IMR-90 (cell line): Measurements from ENCODE around the gene ZNF80. TPM values are rescaled to one million over a fixed set of nuclear protein-coding genes. Genes with fewer than 3 reads are reported as not detected.

Experiments used
- ATAC-seq: fragments of 200-7000 bp; cut with Tn5 transposase; 2 replicates; pipeline ENCODE4 v1.9.1; 2020; ENCODE audit warnings: low read depth, mild to moderate bottlenecking, moderate library complexity
- BruUV-seq: library from RNA; stranded (reverse); fragments of 400-500 nt; replicated peaks from 2 replicates; lab custom pipeline; 2021; lab: Mats Ljungman, UMichigan
- CTCF ChIA-PET: fragments of 300-600 bp; formaldehyde crosslinking; extraction: SDS; loops from one replicate; lab custom pipeline; 2021; ENCODE audit warnings: antibody characterized with exemption; lab: Yijun Ruan, JAX
- POLR2A ChIA-PET: fragments of 300-600 bp; sonication (Branson Sonifier 250); formaldehyde crosslinking; loops from one replicate; lab custom pipeline; 2022; ENCODE audit warnings: antibody characterized with exemption; ENCODE audit not compliant: unreplicated experiment; lab: Charles Lee
- DNase-seq: peaks from one replicate; pipeline ENCODE4 v3.0.0; 2013
- H2AFZ ChIP-seq: replicated peaks from 2 replicates; pipeline ENCODE3; 2013; ENCODE audit warnings: low read length, mild to moderate bottlenecking; ENCODE audit not compliant: poor library complexity
- H2AK5ac ChIP-seq: 2 replicates; pipeline ENCODE4 v1.6.1; 2013; ENCODE audit warnings: low read depth, low read length, inconsistent platforms
- H2AK9ac ChIP-seq: replicated peaks from 2 replicates; pipeline ENCODE3; 2013; ENCODE audit warnings: mild to moderate bottlenecking, low read depth, low read length, moderate library complexity; ENCODE audit not compliant: poor library complexity
- H2BK120ac ChIP-seq: 2 replicates; pipeline ENCODE4 v1.6.1; 2013; ENCODE audit warnings: low read depth, low read length, inconsistent platforms
- H2BK15ac ChIP-seq: 3 replicates; pipeline ENCODE4 v1.6.1; 2013; ENCODE audit warnings: low read depth, low read length, inconsistent platforms
- H2BK20ac ChIP-seq: 2 replicates; pipeline ENCODE4 v1.6.1; 2013; ENCODE audit warnings: low read depth, mild to moderate bottlenecking, inconsistent platforms, low read length, moderate library complexity
- H2BK5ac ChIP-seq: 2 replicates; pipeline ENCODE4 v1.6.1; 2013; ENCODE audit warnings: mild to moderate bottlenecking, low read depth, low read length, inconsistent platforms; ENCODE audit not compliant: poor library complexity, severe bottlenecking
- H3K14ac ChIP-seq: replicated peaks from 2 replicates; pipeline ENCODE4 v1.6.1; 2013; ENCODE audit warnings: low read depth, low read length, inconsistent platforms
- H3K18ac ChIP-seq: 2 replicates; pipeline ENCODE4 v1.6.1; 2013; ENCODE audit warnings: low read depth, low read length, control low read depth
- H3K23ac ChIP-seq: 2 replicates; pipeline ENCODE4 v1.6.1; 2013; ENCODE audit warnings: low read depth, low read length, inconsistent platforms
- H3K27ac ChIP-seq: 2 replicates; pipeline ENCODE4 v1.5.1; 2013; ENCODE audit warnings: mild to moderate bottlenecking, control low read depth, low read length; ENCODE audit not compliant: insufficient read depth
- H3K27me3 ChIP-seq: 2 replicates; pipeline ENCODE4 v1.6.1; 2013; ENCODE audit warnings: low read length; ENCODE audit not compliant: control insufficient read depth, insufficient read depth
- H3K36me3 ChIP-seq: 2 replicates; pipeline ENCODE4 v1.6.1; 2013; ENCODE audit warnings: low read length, mixed read lengths; ENCODE audit not compliant: control insufficient read depth, insufficient read depth
- H3K4ac ChIP-seq: 2 replicates; pipeline ENCODE4 v1.6.1; 2013; ENCODE audit warnings: low read depth, low read length, inconsistent platforms
- H3K4me1 ChIP-seq: 2 replicates; pipeline ENCODE4 v1.6.1; 2013; ENCODE audit warnings: low read length, mixed read lengths; ENCODE audit not compliant: control insufficient read depth, insufficient read depth
- H3K4me2 ChIP-seq: 2 replicates; pipeline ENCODE4 v1.6.1; 2013; ENCODE audit warnings: low read depth, mild to moderate bottlenecking, control low read depth, low read length, moderate library complexity
- H3K4me3 ChIP-seq: 2 replicates; pipeline ENCODE4 v1.5.1; 2013; ENCODE audit warnings: low read depth, mild to moderate bottlenecking, control low read depth, low read length, moderate library complexity; ENCODE audit not compliant: insufficient read depth
- H3K56ac ChIP-seq: 2 replicates; pipeline ENCODE4 v1.6.1; 2013; ENCODE audit warnings: low read length, inconsistent platforms; ENCODE audit not compliant: insufficient read depth; ENCODE audit errors: extremely low read depth
- H3K79me1 ChIP-seq, 2 experiments: 2 replicates each; pipeline ENCODE4 v1.6.1; 2013; ENCODE audit warnings: low read length in 2 of 2, inconsistent platforms in 1 of 2, low read depth in 1 of 2
- H3K9ac ChIP-seq: 2 replicates; pipeline ENCODE4 v1.6.1; 2013; ENCODE audit warnings: low read depth, low read length, control low read depth
- H3K9me1 ChIP-seq: 2 replicates; pipeline ENCODE4 v1.6.1; 2013; ENCODE audit warnings: low read length, inconsistent platforms; ENCODE audit not compliant: insufficient read depth
- H3K9me3 ChIP-seq: 2 replicates; pipeline ENCODE4 v1.6.1; 2013; ENCODE audit warnings: low read length; ENCODE audit not compliant: control insufficient read depth, insufficient read depth
- H4K20me1 ChIP-seq: 2 replicates; pipeline ENCODE4 v1.6.1; 2013; ENCODE audit warnings: low read length, inconsistent platforms; ENCODE audit not compliant: insufficient read depth
- H4K5ac ChIP-seq: 2 replicates; pipeline ENCODE4 v1.6.1; 2013; ENCODE audit warnings: mild to moderate bottlenecking, low read depth, low read length, control low read depth
- H4K8ac ChIP-seq, 2 experiments: 2 replicates each; pipeline ENCODE4 v1.6.1; 2013; ENCODE audit warnings: low read depth in 2 of 2, low read length in 2 of 2, control low read depth in 1 of 2, inconsistent platforms in 1 of 2
- H4K91ac ChIP-seq: 2 replicates; pipeline ENCODE4 v1.6.1; 2013; ENCODE audit warnings: low read depth, low read length, inconsistent platforms; ENCODE audit not compliant: insufficient read depth
- BHLHE40 ChIP-seq: fragments of 150-350 bp; IDR thresholded peaks from 2 replicates; pipeline ENCODE4 v1.6.1; 2016; ENCODE audit warnings: mild to moderate bottlenecking, low read depth, low read length
- CEBPB ChIP-seq: IDR thresholded peaks from 2 replicates; pipeline ENCODE4 v1.6.1; 2012; ENCODE audit warnings: low read depth, low read length, improper control_type of control experiment
- CHD1 ChIP-seq: IDR thresholded peaks from 2 replicates; pipeline ENCODE4 v1.6.1; 2012; ENCODE audit warnings: low read depth, low read length, improper control_type of control experiment
- ELK1 ChIP-seq: fragments of 150-350 bp; IDR thresholded peaks from 2 replicates; pipeline ENCODE4 v1.6.1; 2016; ENCODE audit warnings: low read depth, mild to moderate bottlenecking, low read length, moderate library complexity, borderline replicate concordance
- FOS ChIP-seq: fragments of 150-350 bp; IDR thresholded peaks from 2 replicates; pipeline ENCODE4 v1.6.1; 2016; ENCODE audit warnings: low read depth, low read length
- MAFK ChIP-seq: IDR thresholded peaks from 2 replicates; pipeline ENCODE4 v1.6.1; 2012; ENCODE audit warnings: low read depth, low read length, improper control_type of control experiment
- MAZ ChIP-seq: IDR thresholded peaks from 2 replicates; pipeline ENCODE4 v1.6.1; 2012; ENCODE audit warnings: low read depth, mild to moderate bottlenecking, low read length, improper control_type of control experiment, moderate library complexity, borderline replicate concordance
- MXI1 ChIP-seq: IDR thresholded peaks from 2 replicates; pipeline ENCODE4 v1.6.1; 2012; ENCODE audit warnings: low read depth, mild to moderate bottlenecking, low read length, moderate library complexity, borderline replicate concordance
- NFE2L2 ChIP-seq: fragments of 150-350 bp; IDR thresholded peaks from 2 replicates; pipeline ENCODE4 v1.6.1; 2016; ENCODE audit warnings: low read depth, mild to moderate bottlenecking, low read length
- POLR2A ChIP-seq: IDR thresholded peaks from 2 replicates; pipeline ENCODE4 v1.6.1; 2012; ENCODE audit warnings: mild to moderate bottlenecking, low read depth, low read length
- RAD21 ChIP-seq: IDR thresholded peaks from 2 replicates; pipeline ENCODE4 v1.6.1; 2012; ENCODE audit warnings: low read length, improper control_type of control experiment
- RCOR1 ChIP-seq: IDR thresholded peaks from 2 replicates; pipeline ENCODE4 v1.6.1; 2012; ENCODE audit warnings: mild to moderate bottlenecking, low read length, improper control_type of control experiment; ENCODE audit not compliant: insufficient replicate concordance
- RFX5 ChIP-seq: IDR thresholded peaks from 2 replicates; pipeline ENCODE4 v1.8.0; 2012; ENCODE audit warnings: low read depth, mild to moderate bottlenecking, low read length, moderate library complexity
- SMC3 ChIP-seq: fragments of 150-350 bp; IDR thresholded peaks from 2 replicates; pipeline ENCODE4 v1.6.1; 2016; ENCODE audit warnings: low read depth, mild to moderate bottlenecking, antibody characterized with exemption, low read length, moderate library complexity
- WGBS, 2 experiments: methylation state at CpG; one replicate each; pipeline versions ENCODE4 v1.1.5 to v1.1.7; 2013; ENCODE audit warnings: missing lambda C conversion rate in 2 of 2; ENCODE audit not compliant: insufficient read length in 1 of 2; ENCODE audit errors: extremely low coverage in 2 of 2; 5-methylcytosine and 5-hydroxymethylcytosine counted together
- dilution Hi-C: fragments of 300-500 bp; cut with HindIII; formaldehyde crosslinking; loops from one replicate; pipeline ENCODE4 v1.14.3; 2018; ENCODE audit warnings: low sequenced_read_pairs; ENCODE audit not compliant: unreplicated experiment
- in situ Hi-C: fragments of 300-500 bp; cut with MboI; formaldehyde crosslinking; loops from 3 replicates; pipeline ENCODE4 v1.14.3; 2019; ENCODE audit warnings: low sequenced_read_pairs, inconsistent platforms, mixed read lengths
- intact Hi-C: fragments of 100-400 bp; cut with micrococcal nuclease; formaldehyde crosslinking; loops from 2 replicates; pipeline ENCODE4 v1.10.0; 2022
- polyA plus RNA-seq, 3 experiments: library from polyadenylated mRNA; depleted of rRNA; stranded (reverse); fragments of >200 nt; gene quantifications; 2 replicates each; pipeline ENCODE4 v1.2.3, GENCODE V29; 2012; ENCODE audit warnings: low replicate concordance in 1 of 3
- total RNA-seq: library from RNA; depleted of rRNA; stranded (reverse); fragments of >200 nt; gene quantifications from 2 replicates; pipeline ENCODE4 v1.2.3, GENCODE V29; 2012
- TF ChIP-seq, protein P1 (sequence below): fragments of 150-350 bp; IDR thresholded peaks from 2 replicates; pipeline ENCODE4 v1.6.1; 2017; ENCODE audit warnings: mild to moderate bottlenecking, antibody characterized with exemption, low read length, low read depth
- TF ChIP-seq, protein P2 (sequence below): conservative IDR thresholded peaks from 2 replicates; pipeline ENCODE4 v1.5.1; 2012; ENCODE audit warnings: mild to moderate bottlenecking, low read depth, low read length, improper control_type of control experiment

The ZNF80 gene
- total and polyA plus RNA-seq, 2 of the 4 experiments (the other 2 are of a cell fraction): not detected

DNA sequence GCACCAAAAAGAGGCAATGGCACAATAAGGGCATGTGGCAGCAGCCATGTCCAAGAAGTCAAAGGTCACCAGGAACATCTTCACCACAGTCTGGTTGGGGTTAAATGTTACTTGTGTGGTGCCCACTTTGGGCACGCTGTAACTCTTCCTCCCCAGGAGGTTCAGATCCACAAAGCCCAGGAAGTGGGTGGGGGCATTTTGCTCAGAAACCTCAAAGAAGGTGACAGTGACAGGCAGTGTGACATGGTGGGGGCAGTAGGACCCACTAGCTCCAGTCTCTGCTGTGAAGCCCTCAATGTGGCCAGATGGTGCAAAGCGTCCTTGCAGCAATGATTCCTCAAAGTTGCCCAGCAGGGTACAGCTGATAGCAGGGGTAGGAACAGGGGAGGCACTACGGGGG is 5.8 kb downstream of the ZNF80 start:
- ChIA-PET POLR2A (no interaction called here), CTCF (no interaction called here)
- Histone ChIP-seq H3K9ac (no peak overlapping the region), H2AFZ (no peak overlapping the region), H2BK5ac (no peak overlapping the region), H2BK20ac (no peak overlapping the region), H3K18ac (no peak overlapping the region), H3K4me1 (no peaks in the 10 kb centered on the region), H2AK9ac (no peak overlapping the region), H2BK120ac (no peak overlapping the region), H2BK15ac (no peak overlapping the region), H3K4me2 (no peak overlapping the region), H3K14ac (no peak overlapping the region), H3K79me1 (no peaks in the 10 kb centered on the region), H3K4ac (no peak overlapping the region), H3K36me3 (no peaks in the 10 kb centered on the region), H2AK5ac (no peak overlapping the region), H3K27me3 (peaks cover 10% of the 10 kb centered on the region), H3K9me3 (no peaks in the 10 kb centered on the region), H3K56ac (no peak overlapping the region), H4K5ac (no peak overlapping the region), H4K91ac (no peak overlapping the region), H3K9me1 (no peaks in the 10 kb centered on the region), H4K8ac (no peak overlapping the region), H3K27ac (no peak overlapping the region), H4K20me1 (no peaks in the 10 kb centered on the region), H3K4me3 (no peak overlapping the region), H3K23ac (no peak overlapping the region)
- intact Hi-C loops: no loop called here
- ATAC-seq (no peak), DNase-seq (no peak)
- no peak for TF ChIP-seq ELK1
- no peak for TF ChIP-seq RCOR1
- no peak for TF ChIP-seq MXI1
- no peak for TF ChIP-seq MAFK
- TF ChIP-seq CEBPB: no peak
- TF ChIP-seq BHLHE40: no peak
- no peak for TF ChIP-seq POLR2A
- TF ChIP-seq MAZ: no peak
- no peak for TF ChIP-seq SMC3
- TF ChIP-seq, protein P1, sequence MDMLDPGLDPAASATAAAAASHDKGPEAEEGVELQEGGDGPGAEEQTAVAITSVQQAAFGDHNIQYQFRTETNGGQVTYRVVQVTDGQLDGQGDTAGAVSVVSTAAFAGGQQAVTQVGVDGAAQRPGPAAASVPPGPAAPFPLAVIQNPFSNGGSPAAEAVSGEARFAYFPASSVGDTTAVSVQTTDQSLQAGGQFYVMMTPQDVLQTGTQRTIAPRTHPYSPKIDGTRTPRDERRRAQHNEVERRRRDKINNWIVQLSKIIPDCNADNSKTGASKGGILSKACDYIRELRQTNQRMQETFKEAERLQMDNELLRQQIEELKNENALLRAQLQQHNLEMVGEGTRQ: no peak
- TF ChIP-seq, protein P2, sequence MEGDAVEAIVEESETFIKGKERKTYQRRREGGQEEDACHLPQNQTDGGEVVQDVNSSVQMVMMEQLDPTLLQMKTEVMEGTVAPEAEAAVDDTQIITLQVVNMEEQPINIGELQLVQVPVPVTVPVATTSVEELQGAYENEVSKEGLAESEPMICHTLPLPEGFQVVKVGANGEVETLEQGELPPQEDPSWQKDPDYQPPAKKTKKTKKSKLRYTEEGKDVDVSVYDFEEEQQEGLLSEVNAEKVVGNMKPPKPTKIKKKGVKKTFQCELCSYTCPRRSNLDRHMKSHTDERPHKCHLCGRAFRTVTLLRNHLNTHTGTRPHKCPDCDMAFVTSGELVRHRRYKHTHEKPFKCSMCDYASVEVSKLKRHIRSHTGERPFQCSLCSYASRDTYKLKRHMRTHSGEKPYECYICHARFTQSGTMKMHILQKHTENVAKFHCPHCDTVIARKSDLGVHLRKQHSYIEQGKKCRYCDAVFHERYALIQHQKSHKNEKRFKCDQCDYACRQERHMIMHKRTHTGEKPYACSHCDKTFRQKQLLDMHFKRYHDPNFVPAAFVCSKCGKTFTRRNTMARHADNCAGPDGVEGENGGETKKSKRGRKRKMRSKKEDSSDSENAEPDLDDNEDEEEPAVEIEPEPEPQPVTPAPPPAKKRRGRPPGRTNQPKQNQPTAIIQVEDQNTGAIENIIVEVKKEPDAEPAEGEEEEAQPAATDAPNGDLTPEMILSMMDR: no peak
- no peak for TF ChIP-seq RAD21
- no peak for TF ChIP-seq CHD1
- TF ChIP-seq NFE2L2: no peak
- no peak for TF ChIP-seq FOS
- TF ChIP-seq RFX5: no peak
- WGBS, 2 experiments: no CpG with 5 or more reads among the region's 3 CpGs
- BruUV-seq: no TSS peak
- dilution Hi-C loops: no loop called here
- in situ Hi-C loops: no loop called here
